ENCODE measurements around the gene FOXF2. TPM values are rescaled to one million over a fixed set of nuclear protein-coding genes. Genes with fewer than 3 reads are reported as not detected.

The FOXF2 gene
- total RNA-seq, 1 experiment from 2014 or later: not detected

- no peak for DNase-seq (ENCODE audit: low spot score)
Measured at GRCh38 chr6:1407499-1407990, 18.2 kb downstream of the FOXF2 start.

GRCh38 chr6:1409774-1410465, 20.5 kb downstream of the FOXF2 start:
- DNase-seq (ENCODE audit: low spot score): no peak

GRCh38 chr6:1412901-1413300, 23.5 kb downstream of the FOXF2 start:
- DNase-seq (ENCODE audit: low spot score): no peak

GRCh38 chr6:1415416-1416063, 26.2 kb downstream of the FOXF2 start:
- DNase-seq (ENCODE audit: low spot score): no peak

- no peak for DNase-seq (ENCODE audit: low spot score)
Measured at GRCh38 chr6:1416191-1416760, 26.9 kb downstream of the FOXF2 start.

GRCh38 chr6:1416820-1417219, 27.4 kb downstream of the FOXF2 start:
- DNase-seq (ENCODE audit: low spot score): no peak

GRCh38 chr6:1417718-1418117, 28.3 kb downstream of the FOXF2 start:
- no peak for DNase-seq (ENCODE audit: low spot score)

GRCh38 chr6:1418471-1419191, 29.3 kb downstream of the FOXF2 start:
- DNase-seq (ENCODE audit: low spot score): no peak

- DNase-seq (ENCODE audit: low spot score): no peak
Measured at GRCh38 chr6:1420382-1420781, 31.0 kb downstream of the FOXF2 start.

GRCh38 chr6:1422290-1422689, 32.9 kb downstream of the FOXF2 start:
- no peak for DNase-seq (ENCODE audit: low spot score)

GRCh38 chr6:1423578-1423977, 34.2 kb downstream of the FOXF2 start:
- no peak for DNase-seq (ENCODE audit: low spot score)

- peak; percentile 69 for DNase-seq (ENCODE audit: low spot score)
Measured at GRCh38 chr6:1424306-1424927, 35.0 kb downstream of the FOXF2 start.

GRCh38 chr6:1426416-1426815, 37.0 kb downstream of the FOXF2 start:
- no peak for DNase-seq (ENCODE audit: low spot score)

GRCh38 chr6:1435806-1436205, 46.4 kb downstream of the FOXF2 start:
- DNase-seq (ENCODE audit: low spot score): no peak

- peak; percentile 81 for DNase-seq (ENCODE audit: low spot score)
Measured at GRCh38 chr6:1436334-1437306, 47.2 kb downstream of the FOXF2 start.

GRCh38 chr6:1437553-1438406, 48.4 kb downstream of the FOXF2 start:
- no peak for DNase-seq (ENCODE audit: low spot score)

GRCh38 chr6:1438471-1438881, 49.1 kb downstream of the FOXF2 start:
- no peak for DNase-seq (ENCODE audit: low spot score)

- no peak for DNase-seq (ENCODE audit: low spot score)
Measured at GRCh38 chr6:1439349-1439748, 50.0 kb downstream of the FOXF2 start.

- DNase-seq (ENCODE audit: low spot score): no peak
Measured at GRCh38 chr6:1442929-1443328, 53.6 kb downstream of the FOXF2 start.

Data from A172 (cell line).